ENCODE results near the gene FBXO31.
"Not testable (repeated sequence)": the region's sequence is repeated elsewhere in the genome, so short reads cannot be mapped to it uniquely, and the experiment has no call there.

The FBXO31 gene

DNA sequence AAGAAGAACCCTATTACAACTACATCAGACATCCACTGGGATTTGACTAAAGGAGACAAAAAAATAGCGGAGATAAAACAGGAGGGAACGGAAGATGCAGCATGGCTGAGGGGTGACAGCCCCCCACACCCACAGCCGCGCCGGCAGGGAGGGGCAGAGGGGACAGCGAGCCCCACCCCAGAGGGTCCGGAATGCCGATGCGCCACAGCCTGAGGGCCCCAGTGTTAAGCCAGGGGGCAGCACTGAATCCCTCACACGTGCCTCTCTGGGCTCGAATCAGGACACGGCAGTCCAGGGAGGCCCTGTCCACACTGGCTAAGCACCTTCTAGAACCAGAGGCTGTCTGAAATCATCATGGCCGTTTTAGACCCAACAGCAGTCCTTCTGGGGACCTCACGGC, 27.4 kb upstream of the FBXO31 start:
- DNase-seq: no peak

DNA sequence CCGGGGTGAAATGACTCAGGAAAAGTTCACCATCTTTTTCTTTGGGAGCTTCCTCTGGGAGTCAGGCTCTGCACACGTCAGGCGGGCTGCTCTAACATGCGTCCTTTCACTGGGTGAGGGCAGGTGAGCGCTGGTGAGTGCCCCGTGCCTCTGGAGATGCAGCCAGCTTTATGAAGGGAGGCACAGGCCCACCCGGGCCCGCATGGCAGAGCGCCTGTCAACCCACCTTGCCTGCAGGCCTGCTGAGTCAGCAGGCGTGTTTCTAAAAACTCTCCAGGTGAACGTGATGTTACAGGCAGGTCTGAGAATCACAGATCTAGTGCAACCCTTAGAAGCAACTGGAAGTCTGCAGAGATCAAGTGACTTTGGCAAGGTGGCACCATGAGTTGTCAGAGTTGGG, 27.0 kb upstream of the FBXO31 start:
- DNase-seq: no peak

DNA sequence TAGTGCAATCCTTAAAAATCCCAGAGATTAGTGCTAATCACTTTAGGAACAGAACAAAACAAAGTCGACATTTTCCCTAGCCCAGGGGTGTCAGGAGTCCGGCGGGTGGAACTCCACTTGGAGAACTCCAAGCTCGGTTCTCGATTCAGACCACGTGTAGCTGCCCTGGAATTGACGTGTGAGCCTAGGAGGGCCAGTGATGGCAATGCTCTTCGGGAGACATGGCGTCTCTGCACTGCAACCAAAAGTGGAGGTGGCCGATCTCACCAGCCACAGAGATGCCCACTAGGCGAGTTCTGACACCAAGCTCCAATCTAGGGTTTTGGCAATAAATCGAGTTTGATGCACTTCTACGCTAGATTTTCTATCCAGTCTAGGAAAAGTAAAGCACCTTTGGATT, 26.2 kb upstream of the FBXO31 start:
- DNase-seq: no peak

DNA sequence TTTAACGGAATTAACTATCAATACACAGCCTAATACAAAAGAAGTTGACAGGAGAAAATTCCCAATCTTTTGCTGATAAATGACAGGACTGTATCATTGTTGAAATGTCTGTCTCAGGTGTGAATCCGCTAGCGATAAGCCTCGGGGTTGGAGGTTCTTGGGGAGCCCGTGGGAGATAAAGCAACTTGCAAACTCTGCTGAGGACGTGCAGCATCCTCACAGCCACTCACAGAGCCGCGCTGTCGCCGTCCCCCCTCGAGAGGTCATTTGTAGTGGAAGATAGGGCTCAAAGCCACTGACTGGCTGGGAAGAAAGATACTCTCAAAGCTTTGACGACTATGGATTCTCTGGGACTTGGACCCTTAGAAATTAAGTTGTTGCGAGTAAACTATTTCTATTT, 25.6 kb upstream of the FBXO31 start:
- no peak for DNase-seq

DNA sequence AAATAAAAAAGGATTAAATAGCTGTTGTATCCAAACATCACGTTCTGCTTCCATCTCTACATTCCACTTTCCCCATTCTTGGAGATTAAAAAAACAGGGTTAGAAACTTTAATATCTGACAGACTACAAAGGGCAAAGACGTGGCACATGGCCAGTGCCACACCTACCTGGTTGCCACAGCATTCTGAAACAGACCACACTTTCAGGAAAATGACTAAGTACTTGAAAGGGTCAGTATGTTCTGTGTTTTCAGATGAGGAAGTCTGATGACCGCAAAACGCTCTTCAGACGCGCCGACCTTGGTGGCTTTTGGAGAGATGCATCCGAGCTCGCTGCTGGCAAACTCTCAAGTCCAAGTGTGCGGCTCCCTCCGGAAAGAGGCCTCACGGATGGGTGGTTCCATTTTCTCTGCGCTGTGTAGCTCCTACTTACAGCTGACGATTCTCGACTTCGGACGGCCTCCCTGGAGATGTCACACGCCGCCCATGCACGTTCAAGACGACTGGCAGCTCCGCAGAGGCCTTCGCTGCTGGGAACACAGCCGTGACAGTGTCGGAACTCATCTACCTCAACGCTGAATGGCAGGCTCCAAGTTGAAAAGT, 24.0 kb upstream of the FBXO31 start:
- no peak for DNase-seq

DNA sequence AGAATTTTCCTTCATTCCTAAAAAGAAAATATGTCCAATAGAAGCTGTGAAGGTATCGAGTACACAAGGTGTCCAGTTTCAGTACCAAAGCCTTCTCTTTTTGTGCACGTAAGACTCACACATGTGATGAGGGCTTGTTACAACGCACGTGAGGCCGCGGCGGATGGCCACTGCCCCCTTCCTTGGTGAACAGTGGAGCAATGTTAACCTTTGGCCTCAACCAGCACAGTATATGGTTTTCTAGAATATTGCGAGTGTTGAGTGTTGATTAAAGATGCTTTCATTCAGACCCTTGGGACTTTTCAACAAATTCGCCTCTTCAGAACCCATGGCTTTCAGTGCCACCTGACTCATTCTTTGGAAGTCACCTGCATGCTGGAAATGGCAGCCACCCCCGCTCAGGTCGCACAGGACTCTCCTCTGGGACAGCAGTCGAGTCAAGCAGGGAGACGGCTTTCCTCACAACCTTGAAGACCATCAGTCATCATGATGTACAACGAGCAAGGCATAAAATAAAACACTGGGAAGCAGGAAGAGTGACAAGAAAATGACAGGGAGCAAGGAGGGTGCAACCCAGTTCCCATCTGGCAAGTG, 23.0 kb upstream of the FBXO31 start:
- DNase-seq: no peak

DNA sequence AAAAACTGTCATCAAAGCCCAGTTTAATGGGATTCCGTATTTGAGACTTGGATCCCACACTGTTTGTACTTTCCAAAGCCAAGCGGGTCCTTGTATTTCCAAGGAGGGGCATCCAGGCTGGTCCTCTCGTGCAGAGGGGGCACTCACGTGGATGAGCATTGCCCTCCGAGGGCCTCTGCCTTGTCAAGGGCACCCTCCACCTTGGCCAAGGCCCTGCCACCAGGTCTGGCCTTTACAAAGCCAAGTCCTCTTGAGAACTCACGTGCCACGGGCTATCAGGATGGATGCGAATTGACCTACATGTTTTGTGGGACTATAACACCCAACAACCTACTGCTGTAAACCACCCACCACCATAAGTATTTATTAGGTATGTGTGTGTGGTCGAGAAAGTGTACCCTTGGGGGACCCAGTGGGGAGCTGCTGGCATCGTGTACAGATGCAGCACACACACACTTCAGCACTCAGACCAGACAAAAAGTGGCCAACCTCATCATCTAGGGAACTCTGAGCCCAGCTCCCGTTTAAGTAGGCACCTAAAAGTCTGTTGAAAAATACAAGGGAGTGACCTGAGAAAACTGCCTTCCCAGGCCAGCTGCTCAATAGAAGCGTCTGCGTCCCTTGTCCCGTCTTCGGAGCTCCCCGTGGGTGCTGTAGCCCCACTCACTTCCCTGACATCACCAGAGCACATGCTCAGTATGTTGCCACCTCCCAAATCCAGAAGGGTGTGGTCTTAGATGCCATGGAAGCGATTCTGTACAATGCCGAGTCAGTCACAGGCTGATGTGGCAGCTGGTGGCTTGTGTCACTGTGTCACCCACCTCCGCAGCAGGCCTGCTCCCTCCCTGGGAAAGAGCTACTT, 21.4 kb upstream of the FBXO31 start:
- DNase-seq: no peak

DNA sequence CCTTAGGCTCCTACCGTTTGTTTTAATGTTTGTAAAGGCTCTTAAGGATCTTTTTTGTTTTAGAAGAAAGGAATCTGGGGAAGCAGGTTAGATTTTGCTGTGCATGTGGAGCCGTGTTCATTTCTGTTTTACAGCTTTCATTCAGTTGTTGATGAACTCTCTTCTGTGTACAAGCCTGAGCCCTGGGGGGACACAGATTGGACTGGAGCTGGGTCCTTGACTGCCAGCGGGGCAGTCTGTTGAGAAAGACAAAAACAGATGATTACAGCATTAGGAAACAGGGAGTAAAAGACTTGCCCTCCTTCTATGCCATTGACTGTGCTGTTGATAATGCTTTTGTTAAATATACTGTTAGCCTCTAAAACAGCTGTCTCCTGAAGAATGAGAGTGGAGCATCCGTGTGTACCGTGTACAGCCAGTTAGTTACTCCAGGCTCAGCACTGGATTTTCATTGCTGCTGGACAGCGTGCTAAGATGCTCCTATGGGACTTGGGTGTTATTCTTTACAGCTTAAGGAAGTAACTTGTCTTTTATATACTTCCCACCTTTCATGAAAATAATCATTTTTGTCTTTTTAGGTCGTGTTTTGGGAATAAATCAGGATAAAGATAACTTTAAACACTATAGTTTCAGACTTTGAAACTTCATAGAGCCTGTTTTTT, 11.7 kb upstream of the FBXO31 start:
- DNase-seq: no peak

DNA sequence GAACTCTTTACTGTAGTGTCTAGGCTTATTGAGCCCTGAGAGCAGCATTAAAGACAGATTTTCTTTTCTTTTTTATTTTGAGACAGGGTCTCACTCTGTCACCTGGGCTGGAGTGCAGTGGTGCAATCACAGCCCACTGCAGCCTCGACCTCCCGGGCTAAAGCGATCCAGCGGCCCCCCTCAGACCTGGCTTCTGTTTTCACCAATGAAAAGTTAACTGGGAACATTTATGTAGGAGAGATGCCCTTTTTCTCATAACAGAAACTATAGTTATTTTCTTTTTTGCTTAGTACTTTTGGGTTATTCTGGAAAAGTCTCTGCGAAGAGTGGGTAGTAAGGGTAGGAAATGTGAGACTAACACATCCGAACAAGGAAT, 10.1 kb upstream of the FBXO31 start:
- no peak for DNase-seq

DNA sequence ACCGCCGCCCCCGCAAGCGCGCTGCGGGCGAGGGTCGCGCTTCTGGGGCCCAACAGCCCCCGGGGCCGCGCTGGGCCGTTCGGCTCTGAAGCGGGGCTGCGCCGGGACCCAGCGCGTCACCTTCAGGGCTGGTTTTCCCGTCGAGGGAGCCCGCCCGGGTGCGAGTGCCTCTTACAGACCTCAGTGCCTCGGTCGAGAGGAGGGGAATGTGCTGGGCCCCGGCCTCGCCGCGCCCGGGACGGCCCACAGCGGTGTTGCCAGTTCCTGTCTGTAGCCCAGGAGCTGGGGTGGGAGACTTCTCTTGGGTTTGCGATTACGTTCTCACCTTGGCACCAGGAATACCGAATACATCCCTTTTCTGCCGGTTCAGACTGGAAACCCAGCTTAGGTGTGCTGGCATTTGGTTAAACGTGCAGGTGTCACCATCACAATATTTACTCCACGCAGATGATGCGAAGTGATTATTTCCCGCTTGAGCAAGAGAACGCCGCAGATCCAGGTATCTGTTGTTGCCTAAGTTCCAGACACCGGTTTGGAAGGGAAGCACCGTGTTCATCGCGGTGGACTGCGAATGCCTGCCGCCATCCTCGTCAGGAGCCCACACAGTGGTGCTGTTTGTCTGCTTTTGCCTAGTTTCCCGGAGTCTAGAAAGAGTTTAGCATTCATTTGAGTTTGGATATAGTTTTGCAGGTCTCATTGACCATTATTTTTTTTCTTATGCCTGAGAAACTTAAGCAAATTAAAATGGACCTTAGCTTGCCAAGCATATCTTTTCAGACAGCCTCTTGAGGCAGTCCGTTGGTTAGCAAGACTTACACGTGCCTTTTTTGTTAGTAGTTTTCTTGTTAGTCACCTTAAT, 9.5 kb upstream of the FBXO31 start:
- peak; percentile 33 for DNase-seq

DNA sequence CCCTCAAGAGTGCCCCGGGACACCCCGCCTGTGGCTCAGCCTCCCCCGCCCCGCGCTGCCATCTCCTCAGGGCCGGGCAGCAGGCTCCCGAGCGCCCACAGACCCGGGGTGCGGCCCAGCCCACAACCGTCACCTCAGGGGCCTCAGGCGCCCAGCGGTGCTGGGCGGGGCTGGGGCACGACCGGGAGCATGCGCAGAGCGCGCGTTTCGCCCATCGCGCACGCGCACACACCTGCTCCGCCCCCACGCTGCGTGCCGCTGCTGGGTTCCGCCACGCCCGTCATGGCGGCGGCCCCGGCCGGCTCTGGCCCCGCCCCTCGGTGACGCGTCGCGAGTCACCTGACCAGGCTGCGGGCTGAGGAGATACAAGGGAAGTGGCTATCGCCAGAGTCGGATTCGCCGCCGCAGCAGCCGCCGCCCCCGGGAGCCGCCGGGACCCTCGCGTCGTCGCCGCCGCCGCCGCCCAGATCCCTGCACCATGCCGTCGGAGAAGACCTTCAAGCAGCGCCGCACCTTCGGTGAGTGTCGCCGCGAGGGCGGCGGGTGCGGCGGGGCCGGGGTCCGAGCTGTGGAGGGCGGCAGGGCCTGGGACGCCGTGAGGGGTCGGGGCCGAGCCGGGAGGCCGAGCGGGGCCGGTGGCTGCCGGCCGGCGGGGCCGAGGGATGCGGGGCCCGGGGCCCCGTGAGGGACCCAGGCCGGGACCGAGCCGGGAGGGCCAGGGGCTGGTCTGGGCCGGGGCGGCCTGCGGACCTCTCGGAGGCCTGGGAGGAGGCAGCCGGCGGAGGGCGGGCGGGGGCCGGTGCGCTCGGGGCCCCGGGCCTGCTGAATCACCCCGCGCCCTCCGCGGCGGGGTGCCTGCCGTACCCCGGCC, 8.6 kb upstream of the FBXO31 start, which contains the start of gene MAP1LC3B:
MAP1LC3B (plus strand) TSS at position 387 of the 871 bp plus-strand sequence; CDS start at position 479, 92 bp downstream.
- DNase-seq: peak; percentile 99

DNA sequence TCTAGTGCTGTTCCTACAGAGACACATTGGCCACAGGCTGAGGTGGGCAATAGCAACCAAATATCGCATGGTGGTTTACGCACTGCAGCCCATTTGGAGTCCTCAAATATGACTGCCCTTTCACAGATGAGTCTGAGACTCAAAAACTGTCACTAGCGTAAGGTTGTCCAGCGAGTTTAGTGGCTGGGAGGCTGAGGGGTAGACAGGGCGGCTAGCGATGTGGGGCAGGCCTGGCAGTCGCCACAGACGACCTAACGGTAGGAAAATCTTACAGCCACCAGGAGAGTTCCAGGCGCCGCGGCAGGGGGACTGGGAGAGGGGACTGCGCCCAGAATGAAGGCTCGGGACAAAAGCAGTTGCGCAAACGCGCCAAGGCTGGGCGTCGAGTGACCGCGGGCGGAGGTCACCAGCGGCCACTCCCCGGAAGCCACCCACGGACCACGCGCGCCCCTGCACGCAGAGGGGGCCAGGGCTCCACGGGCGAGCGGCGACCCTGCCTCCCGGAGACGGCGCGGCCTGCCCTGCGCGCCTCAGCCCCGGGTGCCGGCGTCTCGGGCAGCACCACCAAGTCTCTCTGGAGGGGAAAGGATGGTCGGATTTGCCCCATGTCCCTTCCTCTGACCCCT, 7.9 kb upstream of the FBXO31 start:
- DNase-seq: no peak

DNA sequence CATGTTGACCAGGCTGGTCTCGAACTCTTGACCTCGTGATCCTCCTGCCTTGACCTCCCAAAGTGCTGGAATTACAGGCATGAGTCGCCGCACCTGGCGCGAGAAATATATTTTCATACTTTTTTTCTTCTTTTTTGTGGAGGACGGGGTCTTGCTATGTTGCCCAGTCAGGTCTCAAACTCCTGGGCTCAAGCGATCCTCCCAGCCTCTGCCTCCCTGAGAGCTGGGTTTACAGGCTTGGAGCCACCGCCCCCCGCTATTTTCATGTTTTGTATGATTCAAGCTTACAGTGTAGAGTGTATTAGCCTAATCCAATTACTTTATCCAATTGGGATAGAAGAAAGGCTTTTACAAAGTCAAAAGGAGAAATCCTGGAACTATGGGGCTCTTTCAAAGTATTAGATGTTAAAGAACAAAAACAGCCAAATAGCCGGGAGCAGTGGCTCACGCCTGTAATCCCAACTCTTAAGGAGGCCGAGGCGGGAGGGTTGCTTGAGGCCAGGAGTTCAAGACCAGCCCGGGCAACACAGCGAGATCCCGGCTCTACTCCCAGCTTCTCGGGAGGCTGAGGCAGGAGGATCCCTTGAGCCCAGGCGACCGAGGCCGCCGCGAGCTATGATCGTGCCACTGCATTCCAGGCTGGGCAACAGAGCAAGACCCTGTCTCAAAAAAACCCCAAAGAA, 7.2 kb upstream of the FBXO31 start:
- no peak for DNase-seq

DNA sequence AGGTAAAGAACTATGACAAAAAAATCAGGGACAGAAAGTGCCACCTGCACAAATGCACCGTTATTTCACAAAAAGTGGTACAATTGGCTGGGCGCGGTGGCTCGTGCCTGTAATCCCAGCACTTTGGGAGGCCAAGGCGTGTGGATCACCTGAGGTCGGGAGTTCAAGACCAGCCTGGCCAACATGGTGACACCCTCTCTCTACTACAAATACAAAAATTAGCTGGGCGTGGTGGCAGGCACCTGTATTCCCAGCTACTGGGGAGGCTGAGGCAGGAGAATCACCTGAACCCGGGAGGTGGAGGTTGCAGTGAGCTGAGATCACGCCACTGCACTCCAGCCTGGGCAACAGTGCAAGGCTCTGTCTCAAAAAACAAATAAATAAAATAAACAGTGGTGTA, 6.3 kb upstream of the FBXO31 start:
- not testable (repeated sequence) for DNase-seq

DNA sequence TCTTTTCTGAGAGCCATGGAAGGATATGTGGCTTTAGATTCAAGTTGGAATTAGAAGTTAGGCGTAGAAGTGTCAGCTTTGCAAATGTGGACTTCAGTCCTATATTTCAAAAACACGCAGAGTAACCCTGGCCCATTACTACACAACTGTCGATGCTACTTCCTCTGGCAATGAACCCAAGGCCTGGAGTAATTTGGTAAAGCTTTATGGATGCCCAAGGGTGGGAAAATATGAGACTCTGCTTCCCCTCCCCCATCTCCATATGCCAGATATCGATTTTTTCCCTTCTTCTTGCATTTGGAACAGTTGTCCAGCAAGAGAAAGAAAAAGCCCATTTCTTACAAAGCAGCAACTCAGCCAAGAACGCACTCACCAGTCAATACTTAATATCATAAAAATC, 5.7 kb upstream of the FBXO31 start:
- no peak for DNase-seq

DNA sequence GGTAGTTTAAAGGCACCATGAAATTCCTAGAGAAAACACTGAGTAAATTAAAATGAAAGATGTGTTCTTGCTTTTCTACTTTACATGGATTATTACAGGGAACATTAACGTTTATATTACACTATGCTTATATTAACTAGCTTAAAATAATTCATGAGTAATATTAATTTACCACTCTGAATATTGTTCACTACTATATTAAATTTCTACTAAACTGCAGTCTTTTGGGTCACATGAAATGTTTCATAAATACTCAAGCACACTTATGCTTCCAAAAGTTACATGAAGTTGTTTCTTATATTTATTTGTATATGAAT, 5.2 kb upstream of the FBXO31 start:
- DNase-seq: no peak

DNA sequence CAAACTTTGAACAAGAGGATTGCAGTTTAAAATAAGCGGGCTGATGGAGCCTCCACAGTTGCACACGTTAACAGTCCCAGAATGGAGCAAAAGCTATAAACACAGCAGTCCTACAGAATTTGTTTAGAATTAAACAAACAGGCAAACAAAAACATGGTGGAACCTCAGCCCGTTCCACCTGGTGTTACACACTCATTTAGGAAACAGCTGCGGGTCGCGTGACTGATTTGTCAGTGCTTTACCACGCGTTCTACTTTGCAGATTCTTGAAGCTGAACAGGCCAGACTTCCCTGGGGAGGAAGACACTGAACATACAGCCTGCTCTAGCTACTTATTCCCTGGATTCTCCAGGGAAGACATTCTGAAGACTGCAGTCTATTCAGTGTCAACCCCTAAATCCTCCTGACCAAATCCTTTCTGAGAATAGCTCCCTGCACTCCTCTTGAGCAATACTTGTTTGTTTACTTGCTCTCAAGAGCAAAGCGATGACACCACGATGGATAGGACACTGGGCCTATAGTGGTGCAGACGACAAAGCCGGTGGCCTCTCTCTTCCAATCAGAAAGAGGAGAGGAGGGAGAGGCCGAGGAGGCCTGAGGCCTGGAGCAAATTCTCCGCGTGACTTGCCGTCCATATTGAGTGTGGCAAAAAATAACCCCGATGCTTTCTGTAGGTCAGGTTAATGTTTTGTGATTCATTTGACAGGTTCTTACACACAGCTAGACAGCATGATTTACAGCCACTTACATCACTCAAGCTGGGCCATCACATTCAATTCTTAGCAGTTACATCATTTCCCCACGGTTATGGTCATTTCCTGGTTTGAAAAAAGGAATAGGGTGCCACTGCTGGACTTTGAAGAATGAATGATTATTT, 4.6 kb upstream of the FBXO31 start:
- peak; percentile 80 for DNase-seq

DNA sequence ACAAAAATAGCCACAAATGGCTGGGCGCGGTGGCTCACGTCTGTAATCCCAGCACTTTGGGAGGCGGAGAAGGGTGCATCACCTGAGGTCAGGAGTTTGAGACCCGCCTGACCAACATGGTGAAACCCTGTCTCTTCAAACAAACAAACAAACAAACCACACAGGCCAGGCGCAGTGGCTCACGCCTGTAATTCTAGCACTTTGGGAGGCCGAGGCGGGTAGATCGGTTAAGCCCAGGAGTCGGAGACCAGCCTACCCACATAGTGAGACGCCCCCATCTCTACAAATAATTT, 1.2 kb upstream of the FBXO31 start:
- DNase-seq: not testable (repeated sequence)

DNA sequence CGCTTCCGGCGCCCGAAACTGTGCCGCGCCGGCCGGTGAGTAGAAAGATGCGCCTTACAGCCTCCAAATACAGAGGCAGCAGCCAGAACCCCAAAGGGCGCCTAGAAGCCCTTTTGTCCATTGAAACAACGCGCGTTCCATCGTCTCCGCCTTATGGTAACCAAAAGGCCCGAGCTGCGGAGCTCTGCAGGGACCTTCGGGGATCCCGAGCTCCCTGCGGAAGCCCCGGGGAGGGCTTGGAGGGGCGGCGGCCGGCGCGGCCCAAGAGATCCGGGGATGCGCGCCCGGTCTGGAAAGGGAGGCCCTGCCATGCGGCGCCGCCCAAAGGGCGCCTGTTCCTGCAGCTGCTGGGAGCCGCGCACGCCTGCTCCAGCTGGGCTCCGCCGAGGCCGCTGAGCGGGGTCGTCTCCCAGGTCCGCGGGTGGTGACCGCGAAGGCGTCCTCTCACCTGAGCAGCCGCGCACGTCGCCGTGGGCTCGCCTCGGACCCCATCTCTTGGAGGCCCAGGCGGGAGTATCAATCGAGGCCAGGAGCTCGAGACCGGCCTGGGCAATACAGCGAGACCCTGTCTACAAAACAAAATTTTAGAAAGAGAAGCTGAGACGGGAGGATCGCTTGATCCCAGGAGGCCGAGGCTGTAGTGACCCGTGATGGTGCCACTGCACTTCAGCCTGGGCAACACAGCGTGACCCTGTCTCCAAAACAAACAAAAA, 742 bp upstream of the FBXO31 start:
- no peak for DNase-seq
